ENCODE measurements around the gene C1GALT1.

C1GALT1 gene

DNA sequence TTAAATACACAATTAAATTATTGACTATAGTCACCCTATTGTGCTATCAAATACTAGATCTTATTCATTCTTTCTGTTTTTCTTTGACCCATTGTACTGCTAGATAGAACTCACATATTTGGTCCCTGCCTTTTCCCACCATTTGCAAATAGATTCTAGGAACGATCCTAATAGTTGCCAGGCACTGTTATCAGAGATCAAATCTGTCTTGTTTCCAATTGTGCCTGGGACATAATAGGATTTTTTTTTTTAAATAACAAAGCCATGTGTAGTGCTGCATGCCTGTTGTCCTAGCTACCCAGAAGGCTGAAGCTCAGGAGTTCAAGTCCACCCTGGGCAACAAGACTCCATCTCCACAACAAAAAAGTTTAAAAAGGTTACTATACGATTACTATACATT, 72.0 kb downstream of the C1GALT1 start:
- TF ChIP-seq, protein P1, sequence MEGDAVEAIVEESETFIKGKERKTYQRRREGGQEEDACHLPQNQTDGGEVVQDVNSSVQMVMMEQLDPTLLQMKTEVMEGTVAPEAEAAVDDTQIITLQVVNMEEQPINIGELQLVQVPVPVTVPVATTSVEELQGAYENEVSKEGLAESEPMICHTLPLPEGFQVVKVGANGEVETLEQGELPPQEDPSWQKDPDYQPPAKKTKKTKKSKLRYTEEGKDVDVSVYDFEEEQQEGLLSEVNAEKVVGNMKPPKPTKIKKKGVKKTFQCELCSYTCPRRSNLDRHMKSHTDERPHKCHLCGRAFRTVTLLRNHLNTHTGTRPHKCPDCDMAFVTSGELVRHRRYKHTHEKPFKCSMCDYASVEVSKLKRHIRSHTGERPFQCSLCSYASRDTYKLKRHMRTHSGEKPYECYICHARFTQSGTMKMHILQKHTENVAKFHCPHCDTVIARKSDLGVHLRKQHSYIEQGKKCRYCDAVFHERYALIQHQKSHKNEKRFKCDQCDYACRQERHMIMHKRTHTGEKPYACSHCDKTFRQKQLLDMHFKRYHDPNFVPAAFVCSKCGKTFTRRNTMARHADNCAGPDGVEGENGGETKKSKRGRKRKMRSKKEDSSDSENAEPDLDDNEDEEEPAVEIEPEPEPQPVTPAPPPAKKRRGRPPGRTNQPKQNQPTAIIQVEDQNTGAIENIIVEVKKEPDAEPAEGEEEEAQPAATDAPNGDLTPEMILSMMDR (conservative IDR thresholded peaks at IDR 0.05; ENCODE audit: low read depth): no peak
- POLR2A ChIA-PET (ENCODE audit: low non-redundant PET): no interaction called here
- CTCF ChIA-PET: no interaction called here
- no peak overlapping the region for H3K27ac ChIP-seq
- DNase-seq (ENCODE audit: low spot score): no peak

DNA sequence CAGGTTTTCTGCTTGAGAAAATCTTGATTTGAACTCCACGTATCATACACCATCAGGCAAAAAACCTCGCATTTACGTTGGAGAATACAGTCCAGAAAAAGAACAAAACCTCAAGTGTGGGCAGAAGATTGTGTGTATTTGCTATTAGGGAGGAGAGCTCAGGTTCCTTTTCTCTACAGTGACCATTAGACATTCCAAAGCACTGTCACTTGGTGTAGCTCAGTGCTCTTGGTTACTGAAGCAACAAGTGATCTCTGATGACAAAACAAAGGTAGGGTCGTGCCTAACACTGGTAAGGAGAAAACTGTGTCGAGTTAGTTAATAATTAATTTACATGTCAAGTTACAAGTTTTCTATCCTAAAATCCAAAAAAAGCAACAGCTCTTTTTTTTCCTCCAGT, 72.6 kb downstream of the C1GALT1 start:
- no peak overlapping the region for H3K27ac ChIP-seq
- DNase-seq (ENCODE audit: low spot score): no peak
- POLR2A ChIA-PET (ENCODE audit: low non-redundant PET): no interaction called here

DNA sequence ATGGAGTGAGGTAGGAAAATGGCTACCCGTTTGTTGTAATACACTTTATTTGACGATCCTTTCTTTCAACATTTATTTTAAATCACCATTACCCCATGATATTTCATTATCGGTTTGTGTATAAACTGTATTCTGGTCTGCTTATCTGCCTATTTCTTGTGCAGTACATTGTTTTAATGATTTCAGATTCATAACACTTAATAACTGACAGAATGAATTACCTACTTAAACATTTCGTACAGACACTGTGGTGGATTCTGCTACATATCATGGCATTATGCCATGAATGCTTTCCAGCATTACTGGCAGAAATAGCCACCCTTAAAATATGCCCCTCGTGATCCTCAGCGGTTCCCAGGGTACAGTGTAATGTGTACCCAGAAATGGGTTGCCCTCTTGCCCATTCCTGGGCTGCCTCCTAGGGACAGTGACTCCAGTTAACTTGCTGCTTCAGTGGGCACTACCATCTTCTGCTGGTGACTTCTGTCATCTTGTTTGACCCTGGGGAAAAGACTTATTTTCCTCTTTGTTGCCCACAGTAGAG, 74.5 kb downstream of the C1GALT1 start:
- POLR2A ChIA-PET (ENCODE audit: low non-redundant PET): no interaction called here
- CTCF ChIA-PET: no interaction called here
- TF ChIP-seq, protein P1 (conservative IDR thresholded peaks at IDR 0.05; ENCODE audit: low read depth): no peak
- H3K27ac ChIP-seq: no peak overlapping the region
- DNase-seq (ENCODE audit: low spot score): no peak

More for the DNA sequence above, 72.6 kb downstream of the C1GALT1 start:
- TF ChIP-seq, protein P1 (conservative IDR thresholded peaks at IDR 0.05; ENCODE audit: low read depth): no peak
- CTCF ChIA-PET: no interaction called here

DNA sequence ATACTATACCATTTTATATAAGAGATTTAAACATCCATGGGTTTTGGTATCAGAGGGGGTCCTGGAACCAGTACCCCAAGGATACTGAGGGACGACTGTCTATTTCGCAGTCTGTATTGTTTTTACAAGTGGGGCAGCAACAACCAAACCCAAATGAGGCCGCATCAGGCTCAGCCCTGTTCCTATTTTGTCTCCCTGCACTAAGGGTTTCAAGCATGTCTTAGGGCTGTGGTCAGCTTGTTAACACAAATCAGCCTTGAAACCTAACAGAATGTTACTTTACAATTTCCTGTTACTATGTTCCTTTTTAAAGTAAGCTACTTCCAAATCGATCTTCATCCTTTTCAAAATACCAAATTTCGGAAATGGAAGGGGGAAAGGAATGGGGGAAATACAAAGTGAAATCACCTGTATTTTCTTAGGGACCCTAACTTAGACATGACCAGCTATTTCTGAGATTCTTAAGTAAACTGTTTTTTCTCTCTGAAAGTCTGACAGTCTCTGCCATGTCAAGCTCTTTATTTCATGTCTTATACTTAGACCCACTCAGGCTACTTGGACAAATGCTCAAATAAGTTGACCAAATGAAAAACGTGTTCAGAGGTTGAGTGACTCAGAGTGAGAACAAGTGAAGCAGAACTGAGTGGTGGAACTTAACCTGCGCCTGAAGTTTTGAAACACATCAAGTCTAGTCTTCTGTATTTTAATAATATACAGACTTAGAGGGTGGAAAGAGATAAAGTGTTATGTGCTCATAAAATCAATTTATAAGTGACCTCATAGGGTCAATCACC, 75.8 kb downstream of the C1GALT1 start:
- H3K27ac ChIP-seq: no peak overlapping the region
- CTCF ChIA-PET: interaction anchor here (0.7 kb wide), 1 partner anchor 165 kb away, joined by 3 read pairs; no protein-coding TSS in a partner anchor
- DNase-seq (ENCODE audit: low spot score): no peak
- POLR2A ChIA-PET (ENCODE audit: low non-redundant PET): no interaction called here
- TF ChIP-seq, protein P1 (conservative IDR thresholded peaks at IDR 0.05; ENCODE audit: low read depth): no peak

DNA sequence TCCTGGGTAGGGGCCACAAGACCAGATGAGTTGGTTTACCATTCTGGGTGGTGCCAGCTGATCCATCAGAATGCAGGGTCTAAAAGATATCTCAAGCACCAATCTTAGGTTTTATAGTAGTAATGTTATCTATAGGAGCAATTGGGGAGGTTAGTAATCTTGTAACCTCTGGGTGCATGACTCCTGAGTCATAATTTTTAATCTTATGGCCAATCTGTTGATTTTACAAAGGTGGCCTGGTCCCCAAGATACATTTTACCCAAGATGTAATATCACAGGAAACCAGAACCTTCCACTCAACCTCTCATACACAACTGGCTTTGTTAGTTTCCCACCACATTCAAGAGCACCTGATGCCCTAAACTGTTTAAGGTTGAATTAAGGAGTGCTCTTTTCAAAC, 79.5 kb downstream of the C1GALT1 start:
- DNase-seq (ENCODE audit: low spot score): no peak
- TF ChIP-seq, protein P1 (conservative IDR thresholded peaks at IDR 0.05; ENCODE audit: low read depth): no peak
- CTCF ChIA-PET: no interaction called here
- POLR2A ChIA-PET (ENCODE audit: low non-redundant PET): no interaction called here
- H3K27ac ChIP-seq: no peak overlapping the region

DNA sequence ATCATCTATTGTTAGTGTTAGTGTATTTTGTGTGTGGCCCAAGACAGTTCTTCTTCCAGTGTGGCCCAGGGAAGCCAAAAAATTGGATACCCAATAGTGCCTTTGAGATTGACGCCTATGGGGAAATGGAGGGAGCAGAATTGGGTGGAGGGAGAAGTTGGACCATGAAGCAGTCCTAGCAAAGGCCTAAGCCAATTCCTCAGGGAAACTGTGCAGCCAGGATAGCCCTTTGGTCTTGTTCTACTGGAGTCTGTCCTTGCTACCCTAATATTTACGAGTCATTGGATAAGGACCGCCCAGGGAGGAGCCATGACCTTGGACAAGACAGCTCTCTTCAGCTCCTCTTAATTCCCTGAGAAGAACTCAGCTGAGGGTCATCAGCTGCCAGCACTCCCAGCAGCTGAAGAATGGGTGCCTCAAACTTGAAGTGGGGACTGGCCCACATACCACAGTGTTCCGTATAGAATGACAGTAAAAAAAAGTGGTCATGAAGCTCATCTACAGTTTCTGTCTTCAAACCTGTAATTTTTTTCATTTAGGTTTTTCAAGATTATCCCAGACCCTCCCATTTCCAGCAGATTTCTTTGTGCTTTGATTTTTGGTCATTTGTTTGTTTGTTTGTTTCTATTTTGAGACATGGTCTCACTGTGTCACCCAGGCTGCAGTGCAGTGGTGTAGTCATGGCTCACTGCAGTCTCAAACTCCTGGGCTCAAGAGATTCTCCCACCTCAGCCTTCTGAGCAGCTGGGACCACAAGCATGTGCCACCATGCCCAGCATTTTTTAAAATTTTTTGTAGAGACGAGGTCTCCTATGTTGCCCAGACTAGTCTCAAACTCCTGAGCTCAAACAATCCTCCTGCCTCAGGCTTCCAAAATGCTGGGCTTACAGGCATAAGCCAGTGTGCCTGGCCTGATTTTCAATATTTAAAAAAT, 81.2 kb downstream of the C1GALT1 start:
- TF ChIP-seq, protein P1 (conservative IDR thresholded peaks at IDR 0.05; ENCODE audit: low read depth): no peak
- ChIA-PET CTCF (interaction anchor here (0.6 kb wide), 1 partner anchor 669 kb away, joined by 3 read pairs; no protein-coding TSS in a partner anchor), POLR2A (ENCODE audit: low non-redundant PET) (no interaction called here)
- DNase-seq (ENCODE audit: low spot score): no peak
- no peak overlapping the region for H3K27ac ChIP-seq
